ENCODE results near the gene CYBB.

- no peak for TF ChIP-seq CTCF (IDR thresholded peaks at IDR 0.05; ENCODE audit: poor library complexity)
- no peak for TF ChIP-seq EZH2 (IDR thresholded peaks at IDR 0.05; ENCODE audit: borderline replicate concordance)
These were observed 74.9 kb downstream of the CYBB start for GRCh38 chrX:37854748-37855147.

Measured in hepatocyte (in vitro differentiated cells).